Esophagus muscularis mucosa (tissue), 3 donors: ENCODE measurements around the gene SUPT4H1.

Experiments used
- CTCF ChIP-seq, 3 experiments: fragments of 200-600 bp in 2 of 3; fragments of 450-650 bp in 1 of 3; sonication (generic) in 2 of 3; IDR thresholded peaks; one replicate each; pipeline ENCODE4 v1.5.1; 2017 to 2019; ENCODE audit warnings: antibody characterized with exemption in 3 of 3, mild to moderate bottlenecking in 2 of 3, moderate library complexity in 1 of 3
- POLR2A ChIP-seq: fragments of 450-650 bp; IDR thresholded peaks from one replicate; pipeline ENCODE4 v1.6.1; 2017; ENCODE audit warnings: antibody characterized with exemption, moderate library complexity, mild to moderate bottlenecking, low read depth
- POLR2AphosphoS5 ChIP-seq, 2 donors: sonication (generic); formaldehyde crosslinking; IDR thresholded peaks; one replicate each; pipeline ENCODE4 v1.6.1; 2017; ENCODE audit warnings: antibody characterized with exemption in 2 of 2

GRCh38 chr17:58330538-58330996 is 21.4 kb downstream of the SUPT4H1 start:
- TF ChIP-seq CTCF (IDR thresholded peaks at IDR 0.05), result no peak
- TF ChIP-seq POLR2A, result no peak
- TF ChIP-seq POLR2AphosphoS5 (IDR thresholded peaks at IDR 0.05), result no peak
